Suprapubic skin (tissue), 3 donors: ENCODE measurements around the gene ZBTB46.

ENCODE experiments used
- EP300 ChIP-seq: sonication (generic); formaldehyde crosslinking; IDR thresholded peaks from one replicate; pipeline ENCODE4 v1.6.1; 2017; ENCODE audit warnings: antibody characterized with exemption
- POLR2A ChIP-seq, 2 donors: fragments of 450-650 bp; IDR thresholded peaks; one replicate each; pipeline ENCODE4 v1.6.1; 2017; ENCODE audit warnings: antibody characterized with exemption in 2 of 2, mild to moderate bottlenecking in 2 of 2, moderate library complexity in 2 of 2
- TF ChIP-seq, protein P1 (sequence below), 2 donors: fragments of 200-600 bp in 1 of 2; fragments of 450-650 bp in 1 of 2; sonication (generic) in 1 of 2; IDR thresholded peaks; one replicate each; pipeline ENCODE4 v1.5.1; 2016 to 2019; ENCODE audit warnings: antibody characterized with exemption in 2 of 2, mild to moderate bottlenecking in 1 of 2, moderate library complexity in 1 of 2

- TF ChIP-seq, protein P1, sequence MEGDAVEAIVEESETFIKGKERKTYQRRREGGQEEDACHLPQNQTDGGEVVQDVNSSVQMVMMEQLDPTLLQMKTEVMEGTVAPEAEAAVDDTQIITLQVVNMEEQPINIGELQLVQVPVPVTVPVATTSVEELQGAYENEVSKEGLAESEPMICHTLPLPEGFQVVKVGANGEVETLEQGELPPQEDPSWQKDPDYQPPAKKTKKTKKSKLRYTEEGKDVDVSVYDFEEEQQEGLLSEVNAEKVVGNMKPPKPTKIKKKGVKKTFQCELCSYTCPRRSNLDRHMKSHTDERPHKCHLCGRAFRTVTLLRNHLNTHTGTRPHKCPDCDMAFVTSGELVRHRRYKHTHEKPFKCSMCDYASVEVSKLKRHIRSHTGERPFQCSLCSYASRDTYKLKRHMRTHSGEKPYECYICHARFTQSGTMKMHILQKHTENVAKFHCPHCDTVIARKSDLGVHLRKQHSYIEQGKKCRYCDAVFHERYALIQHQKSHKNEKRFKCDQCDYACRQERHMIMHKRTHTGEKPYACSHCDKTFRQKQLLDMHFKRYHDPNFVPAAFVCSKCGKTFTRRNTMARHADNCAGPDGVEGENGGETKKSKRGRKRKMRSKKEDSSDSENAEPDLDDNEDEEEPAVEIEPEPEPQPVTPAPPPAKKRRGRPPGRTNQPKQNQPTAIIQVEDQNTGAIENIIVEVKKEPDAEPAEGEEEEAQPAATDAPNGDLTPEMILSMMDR (IDR thresholded peaks at IDR 0.05): no peak
- TF ChIP-seq POLR2A (IDR thresholded peaks at IDR 0.05) (no peak), EP300 (no peak)
Observed at GRCh38 chr20:63811491-63811875, 19.6 kb downstream of the ZBTB46 start.
